Activated CD4-positive, alpha-beta T cell treated with anti-CD3 and anti-CD28 coated beads for 4 hours (primary cell): ENCODE measurements around the gene TNRC18.
"Not testable (repeated sequence)": the region's sequence is repeated elsewhere in the genome, so short reads cannot be mapped to it uniquely, and the experiment has no call there.

Source experiments
- DNase-seq, 2 donors: peaks; one replicate each; pipeline ENCODE4 v3.0.0-alpha.2; 2020

Gene TNRC18

DNA sequence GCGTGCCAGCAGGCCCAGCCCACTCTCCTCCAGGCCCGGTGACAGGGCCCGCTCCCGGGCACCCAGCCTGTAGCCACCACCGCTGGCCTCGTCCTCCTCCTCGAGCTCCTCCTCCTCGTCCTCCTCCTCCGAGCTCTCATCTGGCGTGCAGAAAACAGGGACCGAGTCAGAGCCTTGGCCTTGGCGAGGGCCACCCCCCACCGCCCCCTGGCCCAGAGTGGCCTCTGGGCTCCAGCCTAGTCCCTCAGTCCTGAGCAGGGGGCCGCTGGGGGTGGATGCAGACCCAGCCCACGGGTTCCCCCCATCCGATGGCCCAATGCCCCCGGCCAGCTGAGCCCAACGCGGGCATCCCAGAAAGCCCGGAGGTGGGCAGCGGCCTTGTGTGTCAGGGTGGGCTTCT is 78.0 kb downstream of the TNRC18 start:
- no peak for DNase-seq

DNA sequence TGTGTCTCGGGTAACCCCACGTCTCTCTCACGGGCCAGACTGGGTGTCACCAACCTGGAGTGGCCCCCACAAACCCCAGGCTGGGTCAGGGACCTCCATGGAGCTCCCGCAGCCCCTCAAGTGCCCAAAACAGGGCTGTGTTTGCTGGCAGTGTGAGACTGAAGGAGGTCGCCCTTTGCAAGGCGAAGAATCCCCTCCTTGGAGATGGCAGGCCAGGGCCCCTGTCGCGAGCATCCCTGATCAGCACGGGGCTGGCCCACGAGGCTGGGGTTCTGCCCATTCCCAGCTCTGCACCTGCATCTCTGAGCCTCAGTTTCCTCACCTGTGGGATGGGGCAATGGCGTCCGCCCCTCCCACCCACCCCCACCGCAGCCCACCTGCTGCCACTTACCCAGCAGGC is 78.5 kb downstream of the TNRC18 start:
- no peak for DNase-seq

DNA sequence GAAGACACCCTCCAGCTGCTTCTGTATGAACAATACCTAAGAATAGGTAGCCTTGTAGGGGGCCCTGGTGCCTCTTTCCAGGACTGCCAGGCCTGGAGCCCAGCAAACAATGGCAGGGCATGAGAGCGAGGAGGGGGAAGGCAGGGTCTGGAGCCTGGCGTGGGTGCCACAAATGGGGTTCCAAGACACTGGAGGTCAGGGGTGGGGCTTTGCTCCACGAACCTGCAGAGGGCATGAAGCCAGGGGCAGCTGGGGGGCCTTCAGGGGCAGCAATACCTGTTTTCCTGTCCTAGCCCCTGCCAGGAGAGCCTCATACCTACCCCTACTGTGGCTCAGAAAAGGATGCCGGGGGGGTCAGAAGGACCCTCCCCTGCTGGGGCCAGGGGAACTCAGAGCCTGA is 79.3 kb downstream of the TNRC18 start:
- no peak for DNase-seq

DNA sequence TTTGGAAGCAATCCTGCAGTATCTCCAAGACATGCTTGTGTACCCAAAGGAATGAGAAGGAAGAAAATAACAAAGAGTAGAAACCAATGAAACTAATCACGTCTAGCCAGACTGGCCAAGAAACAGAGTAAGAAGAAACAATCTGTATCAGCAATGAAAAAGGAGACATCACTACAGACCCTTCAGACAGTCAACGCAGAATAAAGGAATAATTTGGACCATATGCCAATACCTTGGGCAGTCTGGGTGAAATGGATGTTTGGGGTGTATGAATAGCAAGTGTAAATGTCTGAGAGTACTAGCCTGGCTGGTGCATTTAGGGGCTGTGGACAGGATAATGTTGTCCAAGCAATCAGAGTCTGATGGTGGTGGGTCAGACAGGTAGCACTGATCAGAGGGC is 79.8 kb downstream of the TNRC18 start:
- DNase-seq: no peak

DNA sequence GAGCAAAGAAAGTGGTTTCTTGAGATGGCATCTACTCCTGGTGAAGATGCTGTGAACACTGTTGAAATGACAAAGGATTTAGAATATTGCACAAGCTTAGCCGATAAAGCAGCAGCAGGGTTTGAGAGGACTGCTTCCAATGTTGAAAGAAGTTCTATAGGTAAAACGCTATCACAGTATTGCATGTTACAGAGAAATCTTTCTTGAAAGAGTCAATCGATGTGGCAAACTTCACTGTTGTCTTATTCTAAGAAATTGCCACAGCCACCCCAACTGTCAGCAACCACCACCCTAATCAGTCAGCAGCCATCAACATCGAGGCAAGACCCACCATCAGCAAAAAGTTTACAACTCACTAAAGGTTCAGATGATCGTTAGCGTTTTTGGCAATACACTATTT is 81.0 kb downstream of the TNRC18 start:
- DNase-seq: no peak

GRCh38 chr7:5339955-5340354 is 83.7 kb downstream of the TNRC18 start:
- no peak for DNase-seq

DNA sequence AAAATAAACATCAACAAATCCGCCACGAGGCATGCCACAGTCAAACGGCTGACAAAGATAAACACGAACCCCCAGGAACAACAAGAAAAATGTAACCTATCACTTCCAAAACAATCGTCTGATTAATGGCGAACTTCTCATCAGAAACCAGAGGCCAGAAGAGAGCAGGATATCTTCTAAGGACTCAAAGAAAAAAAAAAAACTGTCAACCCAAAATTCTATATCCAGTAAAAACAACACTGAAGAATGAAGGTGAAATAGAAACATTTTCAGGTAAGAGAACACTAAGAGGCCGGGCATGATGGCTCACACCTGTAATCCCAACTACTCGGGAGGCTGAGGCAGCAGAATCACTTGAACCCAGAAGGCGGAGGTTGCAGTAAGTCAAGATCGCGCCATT is 86.6 kb downstream of the TNRC18 start:
- no peak for DNase-seq

- DNase-seq: no peak
Observed at GRCh38 chr7:5334671-5335070, 89.0 kb downstream of the TNRC18 start.

DNA sequence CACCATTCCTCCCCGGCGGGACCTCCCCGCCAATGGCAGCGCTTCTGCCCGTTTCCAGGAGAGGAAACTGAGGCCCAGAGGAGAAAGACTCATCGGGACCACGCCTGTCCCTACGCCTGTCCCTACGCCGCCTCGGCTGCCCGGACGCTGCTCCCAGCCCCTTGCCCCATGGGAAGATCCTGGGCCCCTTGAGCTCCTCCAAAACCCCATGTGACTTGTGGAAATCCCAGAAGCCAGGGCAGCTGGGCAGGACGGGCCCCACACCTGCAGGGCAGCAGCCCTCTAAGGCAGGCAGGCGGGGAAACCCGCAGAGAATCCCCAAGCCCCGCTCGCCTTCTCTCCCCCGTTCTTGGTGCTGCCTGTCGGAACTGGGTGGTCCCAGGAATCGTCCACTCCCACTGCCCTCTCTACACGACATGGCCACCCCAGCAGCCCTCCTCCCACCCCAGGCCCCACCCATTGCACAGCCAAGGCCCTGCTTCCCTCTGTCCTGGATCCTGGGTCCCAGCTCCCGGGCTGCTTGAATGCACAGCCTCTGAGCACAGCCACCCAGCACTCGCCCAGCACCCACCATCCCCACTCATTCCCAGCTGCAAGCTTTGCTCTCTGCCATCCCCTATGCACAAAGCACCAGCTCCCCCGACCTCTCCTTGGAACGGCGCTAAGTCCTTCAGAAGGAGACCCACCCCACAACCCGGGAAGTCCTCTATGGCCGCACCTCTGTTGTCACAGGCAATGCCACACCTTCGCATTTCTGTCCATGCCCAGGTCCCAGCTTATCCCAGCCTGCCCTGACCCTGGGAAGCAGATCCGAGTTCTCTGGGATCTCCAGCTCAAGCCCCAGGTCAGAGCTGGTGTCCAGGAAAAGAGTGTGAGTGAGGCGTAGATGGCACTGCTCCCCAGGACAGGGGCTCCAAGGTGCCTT is 90.3 kb downstream of the TNRC18 start:
- no peak for DNase-seq

DNA sequence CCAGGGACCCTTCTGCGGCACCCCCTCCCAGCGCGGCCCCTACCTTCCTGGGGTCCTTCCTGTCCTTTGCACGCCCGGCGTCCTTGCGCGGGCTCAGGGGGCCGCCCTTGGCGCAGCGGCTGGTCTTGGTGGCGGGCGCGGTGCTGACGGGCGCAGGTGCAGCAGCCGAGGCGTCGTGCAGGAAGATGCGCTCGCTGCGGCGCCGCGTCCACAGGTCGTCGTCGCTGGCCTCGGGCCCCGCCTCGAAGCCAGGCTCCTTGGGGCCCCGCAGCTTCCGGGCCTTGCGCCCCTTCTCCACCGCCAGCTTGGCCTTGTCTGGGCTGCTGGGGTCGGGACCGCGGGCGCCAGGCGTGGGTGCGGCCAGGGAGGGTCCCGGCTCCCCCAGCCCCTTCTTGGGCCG is 91.1 kb downstream of the TNRC18 start:
- DNase-seq: no peak

DNA sequence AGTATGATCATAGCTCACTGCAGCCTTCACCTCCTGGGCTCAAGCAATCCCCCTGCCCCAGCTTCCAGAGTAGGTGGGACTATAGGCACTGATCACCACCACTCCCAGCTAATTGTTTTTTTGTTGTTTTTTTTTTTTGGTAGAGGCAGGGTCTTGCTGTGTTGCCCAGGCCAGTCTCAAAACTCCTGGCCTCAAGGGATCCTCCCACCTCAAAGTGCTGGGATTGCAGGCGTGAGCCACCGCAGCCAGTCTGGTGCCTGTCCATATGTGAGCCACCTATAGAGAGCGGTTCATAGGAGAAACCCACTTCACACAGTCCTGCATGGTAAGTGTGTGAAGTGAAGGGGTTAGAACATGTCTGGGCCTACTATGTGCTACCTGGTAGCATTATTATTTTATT is 93.3 kb downstream of the TNRC18 start:
- no peak for DNase-seq

GRCh38 chr7:5324961-5325360 is 98.7 kb downstream of the TNRC18 start:
- DNase-seq: no peak

DNA sequence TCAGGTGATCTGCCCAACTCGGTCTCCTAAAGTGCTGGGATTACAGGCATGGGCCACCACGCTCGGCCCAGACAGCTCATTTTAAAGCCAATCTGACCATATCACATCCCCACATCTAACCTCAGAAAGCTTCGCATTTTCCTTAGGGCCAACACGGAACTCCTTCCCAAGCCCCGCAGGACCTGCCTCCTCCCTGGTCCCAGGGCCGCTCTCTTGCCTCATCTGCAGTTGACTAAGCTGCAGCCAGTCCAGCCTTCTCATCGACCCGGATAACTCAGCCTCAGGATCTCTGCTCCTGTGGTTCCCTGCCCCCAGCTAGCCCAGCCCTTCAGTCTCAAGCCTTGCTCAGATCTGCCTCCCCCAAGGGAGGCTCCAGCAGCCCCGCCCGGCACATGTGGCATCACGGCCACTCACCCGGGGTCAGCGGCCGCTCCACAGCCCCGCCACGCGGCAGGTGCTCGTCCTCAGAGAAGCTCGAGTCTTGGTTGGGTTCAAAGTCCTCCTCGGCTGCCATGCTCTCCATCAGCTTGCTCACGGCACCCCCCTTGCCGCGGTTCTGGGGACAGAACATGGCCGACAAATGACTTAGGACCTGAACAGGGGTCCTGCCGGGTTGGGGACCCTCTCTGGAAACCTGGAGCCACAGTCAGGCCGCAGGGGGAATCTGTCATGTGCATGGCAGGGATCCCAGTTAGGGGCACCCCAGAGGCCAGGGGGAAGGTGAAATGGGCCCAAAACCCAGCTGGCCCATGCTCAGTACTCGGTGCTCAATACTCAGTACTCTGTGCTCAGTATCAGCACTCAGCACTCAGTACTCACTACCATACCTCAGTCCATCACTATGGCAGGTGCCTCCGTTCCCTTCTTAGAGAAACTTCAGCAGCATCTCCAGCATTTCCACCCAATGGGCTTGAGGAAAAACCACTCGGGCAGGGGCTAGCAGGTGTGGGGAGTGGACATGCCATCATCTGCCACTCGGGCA is 99.5 kb downstream of the TNRC18 start:
- DNase-seq: not testable (repeated sequence)

GRCh38 chr7:5322621-5323410 is 100.8 kb downstream of the TNRC18 start:
- no peak for DNase-seq

- no peak for DNase-seq
Observed at GRCh38 chr7:5320802-5321396, 102.7 kb downstream of the TNRC18 start.

- DNase-seq: no peak
Observed at GRCh38 chr7:5320391-5320790, 103.2 kb downstream of the TNRC18 start.

DNA sequence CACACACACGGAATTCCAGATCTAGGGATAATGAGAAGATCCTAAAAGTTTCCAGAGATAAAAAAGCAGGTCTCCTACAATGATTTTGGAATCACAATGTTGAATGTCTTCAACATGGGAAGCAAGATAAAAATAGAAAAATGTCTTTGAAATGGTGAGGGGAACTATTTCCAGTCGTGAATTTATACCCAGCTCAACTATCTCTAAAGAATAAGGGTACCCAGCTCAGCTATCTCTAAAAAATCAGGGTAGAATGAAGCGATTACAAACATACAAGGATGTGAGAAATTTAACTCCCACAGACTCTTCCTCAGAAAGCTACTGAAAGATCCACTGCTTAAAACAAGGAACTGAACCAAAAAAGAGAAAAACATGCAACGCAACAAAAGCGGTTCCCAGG is 105.0 kb downstream of the TNRC18 start:
- DNase-seq: not testable (repeated sequence)

GRCh38 chr7:5315761-5316160 is 107.9 kb downstream of the TNRC18 start:
- no peak for DNase-seq

- DNase-seq: no peak
Observed at GRCh38 chr7:5314864-5315263, 108.8 kb downstream of the TNRC18 start.

- not testable (repeated sequence) for DNase-seq
Observed at GRCh38 chr7:5313076-5313885, 110.4 kb downstream of the TNRC18 start.

DNA sequence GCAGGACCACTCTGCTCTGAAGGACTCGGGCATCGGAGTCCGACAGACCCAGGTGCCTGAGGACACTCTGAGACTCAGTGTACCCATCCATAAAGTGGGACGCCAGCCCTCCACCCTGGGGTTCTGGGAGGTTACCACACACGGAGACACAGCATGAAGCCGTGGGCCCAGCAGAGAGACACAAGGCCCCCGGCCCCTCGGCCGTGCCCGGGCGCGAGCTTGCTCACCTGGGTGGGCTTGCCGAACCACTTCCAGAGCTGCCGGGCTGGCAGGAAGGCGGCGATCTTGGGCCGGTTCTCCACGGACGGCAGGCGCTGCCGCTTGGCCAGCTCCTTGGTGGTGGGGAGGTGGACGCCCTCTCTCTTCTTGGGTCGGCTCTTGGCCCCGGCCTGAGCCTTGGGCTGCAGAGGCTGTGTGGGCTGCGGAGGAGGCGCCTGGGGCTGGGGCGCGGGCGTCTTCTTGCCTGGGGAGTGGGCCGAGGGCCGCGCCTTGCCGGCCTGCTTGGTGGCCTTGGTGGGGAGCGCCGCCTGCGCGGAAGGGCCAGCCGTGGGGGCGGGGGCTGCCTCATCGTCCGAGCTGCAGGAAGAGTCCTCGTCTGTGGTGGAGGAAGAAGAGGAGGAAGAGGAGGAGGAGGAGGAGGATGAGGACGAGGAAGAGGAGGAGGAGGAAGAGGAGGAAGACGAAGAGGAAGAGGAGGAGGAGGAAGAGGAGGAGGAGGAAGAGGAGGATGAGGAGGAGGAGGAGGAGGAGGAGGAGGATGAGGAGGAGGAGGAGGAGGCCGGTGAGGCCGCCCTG is 111.2 kb downstream of the TNRC18 start:
- DNase-seq: not testable (repeated sequence)
